Measurements from ENCODE around the gene SEMA3F.

- TF ChIP-seq EZH2 (IDR thresholded peaks at IDR 0.05; ENCODE audit: low read depth, unreplicated experiment) (no peak), JUNB (IDR thresholded peaks at IDR 0.05; ENCODE audit: unreplicated experiment) (no peak), CTCF (conservative IDR thresholded peaks at IDR 0.05; ENCODE audit: low read depth in 2 of 2) (no peak), POLR2AphosphoS5 (IDR thresholded peaks at IDR 0.05; ENCODE audit: low read depth) (0 out of 2 replicates have a peak, but pooled peaks have one; percentile 1), REST (IDR thresholded peaks at IDR 0.05; ENCODE audit: unreplicated experiment) (no peak), EZH2phosphoT487 (IDR thresholded peaks at IDR 0.05; ENCODE audit: unreplicated experiment) (no peak), CREB1 (CRISPR knock-in tag; IDR thresholded peaks at IDR 0.05; ENCODE audit: low read depth) (no peak)
Measured at GRCh38 chr3:50185230-50185629, 30.1 kb downstream of the SEMA3F start.

All from GM23338 (cell line).